ENCODE results near the gene POM121L12. TPM values are rescaled to one million over a fixed set of nuclear protein-coding genes. Genes with fewer than 3 reads are reported as not detected.

Gene POM121L12
- polyA plus RNA-seq (2013, experiment 1 of 2) = not detected
- not detected for polyA plus RNA-seq (2013, experiment 2 of 2)

GRCh38 chr7:53035499-53036412 lies at the start of gene POM121L12:
TSS of gene POM121L12 (plus strand) at chr7:53035633. CDS start at chr7:53035672, 39 bp downstream.
- H3K4ac ChIP-seq (ENCODE audit: low read depth in 1 of 2, low read length in 2 of 2) = no peak within 1 kb of the TSS
- no peak for DNase-seq
- H2BK15ac ChIP-seq (ENCODE audit: low read depth, poor library complexity, severe bottlenecking) = no peak within 1 kb of the TSS
- H4K91ac ChIP-seq (ENCODE audit: low read length) = no peak within 1 kb of the TSS
- no peak within 1 kb of the TSS for H3K18ac ChIP-seq (ENCODE audit: low read depth in 1 of 2, low read length in 2 of 2)
- no peaks in the 10 kb centered on the region for H3K4me1 ChIP-seq (ENCODE audit: control insufficient read depth, insufficient read depth, low read depth, low read length)
- H3K36me3 ChIP-seq (ENCODE audit: control insufficient read depth in 1 of 2, insufficient read depth in 2 of 2, low read depth in 1 of 2, low read length in 2 of 2) = peaks cover 0 to 7% of the 10 kb centered on the region in 2 experiments
- no peak within 1 kb of the TSS for H3K14ac ChIP-seq (ENCODE audit: low read length in 2 of 2)
- no peaks in the 10 kb centered on the region for H3K79me1 ChIP-seq (replicated peaks; ENCODE audit: low read length, poor library complexity, severe bottlenecking)
- no peak within 1 kb of the TSS for H2BK12ac ChIP-seq (ENCODE audit: low read length in 2 of 2)
- no peak within 1 kb of the TSS for H3K4me2 ChIP-seq (ENCODE audit: low read length, poor library complexity, severe bottlenecking)
- H3K9me3 ChIP-seq (ENCODE audit: control insufficient read depth, low read length) = no peaks in the 10 kb centered on the region
- no peak within 1 kb of the TSS for H3K9ac ChIP-seq (ENCODE audit: low read length)
- no peaks in the 10 kb centered on the region for H3K27me3 ChIP-seq (ENCODE audit: control insufficient read depth in 1 of 2, insufficient read depth in 1 of 2, low read length in 2 of 2)
- H3K27ac ChIP-seq (ENCODE audit: low read length, poor library complexity, severe bottlenecking) = no peak within 1 kb of the TSS
- H3K23ac ChIP-seq (ENCODE audit: low read length in 2 of 2) = no peak within 1 kb of the TSS
- 88% methylated on average over 57 of the region's 59 CpGs for WGBS
- H2BK120ac ChIP-seq (ENCODE audit: low read depth, low read length) = no peak within 1 kb of the TSS
- H4K8ac ChIP-seq (ENCODE audit: low read length) = no peak within 1 kb of the TSS
- no peak within 1 kb of the TSS for H2BK5ac ChIP-seq (ENCODE audit: low read depth, low read length, poor library complexity, severe bottlenecking)
- H2AK5ac ChIP-seq (ENCODE audit: low read length, severe bottlenecking) = no peak within 1 kb of the TSS
- H3K4me3 ChIP-seq (ENCODE audit: insufficient read depth in 1 of 2, low read depth in 1 of 2, low read length in 2 of 2) = peak within 1 kb of the TSS in 1 of 2 experiments; percentile 20
- no peak within 1 kb of the TSS for H2AFZ ChIP-seq (ENCODE audit: low read depth, low read length)

DNA sequence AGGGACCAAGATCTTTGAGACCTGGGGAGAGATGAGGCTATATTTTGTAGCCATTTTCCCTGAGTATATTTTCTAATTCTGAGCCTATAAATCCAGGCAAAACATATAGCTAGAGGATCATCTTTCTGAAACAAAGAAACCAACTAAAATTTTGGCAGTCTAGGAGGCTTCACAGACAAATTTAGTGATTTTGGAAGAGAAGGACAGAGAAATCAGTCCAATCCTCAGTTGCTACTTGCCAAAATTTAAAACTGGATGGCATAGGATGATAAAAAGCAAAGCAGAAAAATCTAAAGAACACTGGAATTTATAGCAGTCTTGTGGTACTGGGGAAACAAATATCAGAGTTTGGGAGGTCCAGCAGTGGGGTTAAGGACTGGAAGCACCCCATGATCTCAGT lies 43.4 kb upstream of the POM121L12 start:
- Histone ChIP-seq H3K79me1 (replicated peaks; ENCODE audit: low read length, poor library complexity, severe bottlenecking) (no peaks in the 10 kb centered on the region), H3K27ac (ENCODE audit: low read length, poor library complexity, severe bottlenecking) (no peak overlapping the region)

GRCh38 chr7:52992479-52993162 lies 42.8 kb upstream of the POM121L12 start:
- Histone ChIP-seq H2BK120ac (ENCODE audit: low read depth, low read length) (no peak overlapping the region), H2BK15ac (ENCODE audit: low read depth, poor library complexity, severe bottlenecking) (no peak overlapping the region), H3K9me3 (ENCODE audit: control insufficient read depth, low read length) (peaks cover 21% of the 10 kb centered on the region), H3K14ac (ENCODE audit: low read length in 2 of 2) (no peak overlapping the region), H2AK5ac (ENCODE audit: low read length, severe bottlenecking) (no peak overlapping the region), H3K4me3 (ENCODE audit: insufficient read depth in 1 of 2, low read depth in 1 of 2, low read length in 2 of 2) (no peak overlapping the region), H2AFZ (ENCODE audit: low read depth, low read length) (no peak overlapping the region), H4K8ac (ENCODE audit: low read length) (no peak overlapping the region), H2BK12ac (ENCODE audit: low read length in 2 of 2) (no peak overlapping the region), H3K4me2 (ENCODE audit: low read length, poor library complexity, severe bottlenecking) (no peak overlapping the region), H3K27ac (ENCODE audit: low read length, poor library complexity, severe bottlenecking) (no peak overlapping the region), H4K91ac (ENCODE audit: low read length) (no peak overlapping the region), H3K4ac (ENCODE audit: low read depth in 1 of 2, low read length in 2 of 2) (no peak overlapping the region), H2BK5ac (ENCODE audit: low read depth, low read length, poor library complexity, severe bottlenecking) (no peak overlapping the region), H3K79me1 (replicated peaks; ENCODE audit: low read length, poor library complexity, severe bottlenecking) (no peaks in the 10 kb centered on the region), H3K4me1 (ENCODE audit: control insufficient read depth, insufficient read depth, low read depth, low read length) (no peaks in the 10 kb centered on the region), H3K18ac (ENCODE audit: low read depth in 1 of 2, low read length in 2 of 2) (no peak overlapping the region), H3K23ac (ENCODE audit: low read length in 2 of 2) (no peak overlapping the region), H3K27me3 (ENCODE audit: control insufficient read depth in 1 of 2, insufficient read depth in 1 of 2, low read length in 2 of 2) (no peaks in the 10 kb centered on the region), H3K9ac (ENCODE audit: low read length) (no peak overlapping the region), H3K36me3 (ENCODE audit: control insufficient read depth in 1 of 2, insufficient read depth in 2 of 2, low read depth in 1 of 2, low read length in 2 of 2) (no peaks in the 10 kb centered on the region)
- WGBS = 93% methylated on average over 4 of the region's 4 CpGs
- peak; percentile 7 for DNase-seq

More for the DNA sequence above, 43.4 kb upstream of the POM121L12 start:
- DNase-seq = no peak
- Histone ChIP-seq H2BK15ac (ENCODE audit: low read depth, poor library complexity, severe bottlenecking) (no peak overlapping the region), H3K23ac (ENCODE audit: low read length in 2 of 2) (no peak overlapping the region), H3K36me3 (ENCODE audit: control insufficient read depth in 1 of 2, insufficient read depth in 2 of 2, low read depth in 1 of 2, low read length in 2 of 2) (no peaks in the 10 kb centered on the region), H3K9ac (ENCODE audit: low read length) (no peak overlapping the region), H4K91ac (ENCODE audit: low read length) (no peak overlapping the region), H2AK5ac (ENCODE audit: low read length, severe bottlenecking) (no peak overlapping the region), H4K8ac (ENCODE audit: low read length) (no peak overlapping the region), H3K4me2 (ENCODE audit: low read length, poor library complexity, severe bottlenecking) (no peak overlapping the region), H3K4ac (ENCODE audit: low read depth in 1 of 2, low read length in 2 of 2) (no peak overlapping the region), H3K4me3 (ENCODE audit: insufficient read depth in 1 of 2, low read depth in 1 of 2, low read length in 2 of 2) (no peak overlapping the region), H3K27me3 (ENCODE audit: control insufficient read depth in 1 of 2, insufficient read depth in 1 of 2, low read length in 2 of 2) (no peaks in the 10 kb centered on the region), H2BK12ac (ENCODE audit: low read length in 2 of 2) (no peak overlapping the region), H3K4me1 (ENCODE audit: control insufficient read depth, insufficient read depth, low read depth, low read length) (no peaks in the 10 kb centered on the region), H3K18ac (ENCODE audit: low read depth in 1 of 2, low read length in 2 of 2) (no peak overlapping the region), H2AFZ (ENCODE audit: low read depth, low read length) (no peak overlapping the region), H2BK5ac (ENCODE audit: low read depth, low read length, poor library complexity, severe bottlenecking) (no peak overlapping the region), H3K14ac (ENCODE audit: low read length in 2 of 2) (no peak overlapping the region), H2BK120ac (ENCODE audit: low read depth, low read length) (no peak overlapping the region), H3K9me3 (ENCODE audit: control insufficient read depth, low read length) (peaks cover 21% of the 10 kb centered on the region)

DNA sequence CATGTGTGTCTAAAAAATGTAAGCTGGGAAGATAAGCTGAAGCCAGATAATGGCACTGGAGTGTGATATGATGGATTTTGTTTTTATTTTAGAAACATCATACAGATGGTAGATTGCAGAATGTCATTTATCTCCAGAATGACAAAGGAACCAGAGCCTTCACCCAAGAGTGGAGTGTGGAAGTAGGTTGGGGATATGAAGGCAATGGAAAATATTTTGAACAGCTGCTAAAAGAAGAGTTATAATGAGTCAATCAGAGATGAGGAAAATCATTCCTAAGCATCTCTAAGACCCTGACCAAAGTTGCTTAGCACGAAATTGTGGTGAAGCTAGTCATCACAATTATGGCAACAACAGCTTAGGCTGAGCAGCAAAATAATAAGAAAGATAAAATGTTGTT lies 39.8 kb upstream of the POM121L12 start:
- no peak overlapping the region for H2AFZ ChIP-seq (ENCODE audit: low read depth, low read length)

More for the DNA sequence above, 39.8 kb upstream of the POM121L12 start:
- no peak for DNase-seq
- Histone ChIP-seq H2BK120ac (ENCODE audit: low read depth, low read length) (no peak overlapping the region), H3K4ac (ENCODE audit: low read depth in 1 of 2, low read length in 2 of 2) (no peak overlapping the region), H3K4me1 (ENCODE audit: control insufficient read depth, insufficient read depth, low read depth, low read length) (no peaks in the 10 kb centered on the region), H3K4me2 (ENCODE audit: low read length, poor library complexity, severe bottlenecking) (no peak overlapping the region), H3K9ac (ENCODE audit: low read length) (no peak overlapping the region), H3K79me1 (replicated peaks; ENCODE audit: low read length, poor library complexity, severe bottlenecking) (no peaks in the 10 kb centered on the region), H3K18ac (ENCODE audit: low read depth in 1 of 2, low read length in 2 of 2) (no peak overlapping the region), H2AK5ac (ENCODE audit: low read length, severe bottlenecking) (no peak overlapping the region), H3K27me3 (ENCODE audit: control insufficient read depth in 1 of 2, insufficient read depth in 1 of 2, low read length in 2 of 2) (no peaks in the 10 kb centered on the region), H4K8ac (ENCODE audit: low read length) (no peak overlapping the region), H3K23ac (ENCODE audit: low read length in 2 of 2) (no peak overlapping the region), H3K4me3 (ENCODE audit: insufficient read depth in 1 of 2, low read depth in 1 of 2, low read length in 2 of 2) (no peak overlapping the region), H2BK15ac (ENCODE audit: low read depth, poor library complexity, severe bottlenecking) (no peak overlapping the region), H4K91ac (ENCODE audit: low read length) (no peak overlapping the region), H2BK5ac (ENCODE audit: low read depth, low read length, poor library complexity, severe bottlenecking) (no peak overlapping the region), H3K14ac (ENCODE audit: low read length in 2 of 2) (no peak overlapping the region), H2BK12ac (ENCODE audit: low read length in 2 of 2) (no peak overlapping the region), H3K27ac (ENCODE audit: low read length, poor library complexity, severe bottlenecking) (no peak overlapping the region), H3K9me3 (ENCODE audit: control insufficient read depth, low read length) (peaks cover 14% of the 10 kb centered on the region), H3K36me3 (ENCODE audit: control insufficient read depth in 1 of 2, insufficient read depth in 2 of 2, low read depth in 1 of 2, low read length in 2 of 2) (no peaks in the 10 kb centered on the region)
- WGBS = 69% methylated on average over 1 of the region's 1 CpG

Measured in mesenchymal stem cell (in vitro differentiated cells and primary cell).